Neural progenitor cell (in vitro differentiated cells): ENCODE data around the gene COASY. TPM values are rescaled to one million over a fixed set of nuclear protein-coding genes. Genes with fewer than 3 reads are reported as not detected.

Experiments used
- DNase-seq: peaks from one replicate; pipeline ENCODE4 v3.0.0-alpha.2; 2016; ENCODE audit warnings: low spot score
- H2AFZ ChIP-seq: fragments of 200-600 bp; sonication (generic); replicated peaks from 2 replicates; pipeline ENCODE4 v1.6.1; 2016; ENCODE audit warnings: antibody characterized with exemption
- H3F3A ChIP-seq: fragments of 200-600 bp; sonication (generic); 2 replicates; pipeline ENCODE4 v1.6.1; 2016; ENCODE audit warnings: antibody characterized with exemption, low read depth
- H3K27ac ChIP-seq: fragments of 200-600 bp; sonication (generic); 2 replicates; pipeline ENCODE4 v1.5.1; 2016; ENCODE audit warnings: mild to moderate bottlenecking
- H3K27me3 ChIP-seq: fragments of 200-600 bp; sonication (generic); 2 replicates; pipeline ENCODE4 v1.6.1; 2016; ENCODE audit warnings: mild to moderate bottlenecking, moderate library complexity
- H3K36me3 ChIP-seq: fragments of 200-600 bp; sonication (generic); 2 replicates; pipeline ENCODE4 v1.5.1; 2016
- H3K4me1 ChIP-seq: fragments of 200-600 bp; sonication (generic); 2 replicates; pipeline ENCODE4 v1.6.1; 2016; ENCODE audit warnings: mixed run types
- H3K4me2 ChIP-seq: fragments of 200-600 bp; sonication (generic); 2 replicates; pipeline ENCODE4 v1.6.1; 2016
- H3K4me3 ChIP-seq: fragments of 200-600 bp; sonication (generic); 2 replicates; pipeline ENCODE4 v1.5.1; 2016
- H3K79me2 ChIP-seq: fragments of 200-600 bp; sonication (generic); 2 replicates; pipeline ENCODE4 v1.6.1; 2016; ENCODE audit warnings: low read depth
- H3K9ac ChIP-seq: fragments of 200-600 bp; sonication (generic); 2 replicates; pipeline ENCODE4 v1.6.1; 2016
- H3K9me3 ChIP-seq: fragments of 200-600 bp; sonication (generic); 2 replicates; pipeline ENCODE4 v1.5.1; 2016; ENCODE audit warnings: low read depth
- H4K20me1 ChIP-seq: fragments of 200-600 bp; sonication (generic); 2 replicates; pipeline ENCODE4 v1.6.1; 2016; ENCODE audit warnings: low read depth
- H3K27ac Mint-ChIP-seq: 3 replicates; pipeline ENCODE4 v1.8.0; 2021; ENCODE audit warnings: mixed read lengths
- H3K27me3 Mint-ChIP-seq: 2 replicates; pipeline ENCODE4 v1.8.0; 2022; ENCODE audit warnings: low read depth, mild to moderate bottlenecking, inconsistent platforms, moderate library complexity, mixed read lengths; ENCODE audit not compliant: insufficient read depth
- H3K36me3 Mint-ChIP-seq: 3 replicates; pipeline ENCODE4 v1.8.0; 2021; ENCODE audit warnings: mixed read lengths
- H3K4me1 Mint-ChIP-seq: 3 replicates; pipeline ENCODE4 v1.8.0; 2021; ENCODE audit warnings: mixed read lengths
- H3K4me3 Mint-ChIP-seq: 3 replicates; pipeline ENCODE4 v1.8.0; 2021; ENCODE audit warnings: mild to moderate bottlenecking, moderate library complexity, mixed read lengths
- H3K9me3 Mint-ChIP-seq: 3 replicates; pipeline ENCODE4 v1.8.0; 2020; ENCODE audit warnings: mixed read lengths
- CTCF ChIP-seq: fragments of 200-600 bp; sonication (generic); IDR thresholded peaks from 2 replicates; pipeline ENCODE4 v1.5.1; 2017; ENCODE audit warnings: antibody characterized with exemption, mild to moderate bottlenecking
- EZH2 ChIP-seq: fragments of 200-600 bp; sonication (generic); IDR thresholded peaks from 2 replicates; pipeline ENCODE4 v1.6.1; 2017; ENCODE audit warnings: antibody characterized with exemption, mild to moderate bottlenecking, moderate library complexity
- EZH2phosphoT487 ChIP-seq: fragments of 200-600 bp; sonication (generic); IDR thresholded peaks from 2 replicates; pipeline ENCODE4 v1.6.1; 2017; ENCODE audit warnings: antibody characterized with exemption
- total RNA-seq: library from RNA; depleted of rRNA; stranded (reverse); fragments of >200 nt; gene quantifications from 2 replicates; pipeline ENCODE4 v1.2.3, GENCODE V29; 2015; ENCODE audit warnings: low replicate concordance

COASY gene
- total RNA-seq, 1 donor from 2014 or later, result 6.1 TPM

- H3F3A ChIP-seq, result peaks cover 35% of the 10 kb centered on the region
- no peaks in the 10 kb centered on the region for H3K9me3 Mint-ChIP-seq
- H3K79me2 ChIP-seq, result peaks cover 23% of the 10 kb centered on the region
Observed at GRCh38 chr17:42559075-42559474, 2.9 kb upstream of the COASY start.

GRCh38 chr17:42560246-42560645 lies 1.7 kb upstream of the COASY start:
- no peak overlapping the region for H3K4me3 ChIP-seq
- TF ChIP-seq EZH2 (no peak), EZH2phosphoT487 (no peak)
- peaks cover 20% of the 10 kb centered on the region for H3K79me2 ChIP-seq
- H3K27me3 Mint-ChIP-seq, result peaks cover 3% of the 10 kb centered on the region
- no peak overlapping the region for H2AFZ ChIP-seq
- H3K9me3 ChIP-seq, result no peaks in the 10 kb centered on the region
- no peak overlapping the region for H3K4me2 ChIP-seq
- H3K27ac Mint-ChIP-seq, result no peak overlapping the region
- no peaks in the 10 kb centered on the region for H3K36me3 Mint-ChIP-seq
- H3K4me1 ChIP-seq, result peaks cover 16% of the 10 kb centered on the region
- no peaks in the 10 kb centered on the region for H4K20me1 ChIP-seq
- peak overlapping the region; percentile 79 for H3K4me3 Mint-ChIP-seq
- no peak overlapping the region for H3K9ac ChIP-seq
- H3K4me1 Mint-ChIP-seq, result peaks cover 27% of the 10 kb centered on the region
- no peak for DNase-seq
- H3K9me3 Mint-ChIP-seq, result no peaks in the 10 kb centered on the region
- H3K27ac ChIP-seq, result no peak overlapping the region
- H3K36me3 ChIP-seq, result no peaks in the 10 kb centered on the region
- H3F3A ChIP-seq, result peaks cover 23% of the 10 kb centered on the region
- H3K27me3 ChIP-seq, result no peaks in the 10 kb centered on the region

More at GRCh38 chr17:42559075-42559474, 2.9 kb upstream of the COASY start:
- H3K4me3 ChIP-seq, result no peak overlapping the region
- H3K27me3 ChIP-seq, result no peaks in the 10 kb centered on the region
- H3K9me3 ChIP-seq, result no peaks in the 10 kb centered on the region
- no peaks in the 10 kb centered on the region for H3K36me3 ChIP-seq
- H3K4me1 ChIP-seq, result peaks cover 17% of the 10 kb centered on the region
- no peaks in the 10 kb centered on the region for H4K20me1 ChIP-seq
- no peak overlapping the region for H3K27ac Mint-ChIP-seq
- no peak overlapping the region for H3K27ac ChIP-seq
- H2AFZ ChIP-seq, result no peak overlapping the region
- no peaks in the 10 kb centered on the region for H3K36me3 Mint-ChIP-seq
- no peak for TF ChIP-seq EZH2
- no peak for TF ChIP-seq EZH2phosphoT487
- no peak for TF ChIP-seq CTCF
- DNase-seq, result no peak
- peaks cover 3% of the 10 kb centered on the region for H3K27me3 Mint-ChIP-seq
- H3K4me2 ChIP-seq, result no peak overlapping the region
- peaks cover 31% of the 10 kb centered on the region for H3K4me1 Mint-ChIP-seq
- no peak overlapping the region for H3K9ac ChIP-seq
- H3K4me3 Mint-ChIP-seq, result no peak overlapping the region

GRCh38 chr17:42562388-42563142 lies 617 bp downstream of the COASY start:
- DNase-seq, result peak; percentile 56
- Histone ChIP-seq H3K9me3 (no peaks in the 10 kb centered on the region), H3K4me1 (peaks cover 12% of the 10 kb centered on the region), H3K4me2 (peak overlapping the region; percentile 99), H2AFZ (peak overlapping the region; percentile 53), H3K36me3 (no peaks in the 10 kb centered on the region), H3K9ac (peak overlapping the region; percentile 90), H3K79me2 (peaks cover 26% of the 10 kb centered on the region), H3K27me3 (no peaks in the 10 kb centered on the region), H3K27ac (peak overlapping the region; percentile 31), H3K4me3 (peak overlapping the region; percentile 83), H4K20me1 (no peaks in the 10 kb centered on the region), H3F3A (peaks cover 30% of the 10 kb centered on the region)
- TF ChIP-seq EZH2phosphoT487 (no peak), CTCF (no peak)
- peak overlapping the region; percentile 92 for H3K4me3 Mint-ChIP-seq
- H3K4me1 Mint-ChIP-seq, result peaks cover 22% of the 10 kb centered on the region
- H3K27me3 Mint-ChIP-seq, result peaks cover 6% of the 10 kb centered on the region
- H3K36me3 Mint-ChIP-seq, result no peaks in the 10 kb centered on the region
- no peak overlapping the region for H3K27ac Mint-ChIP-seq
- no peaks in the 10 kb centered on the region for H3K9me3 Mint-ChIP-seq

GRCh38 chr17:42563143-42563509 lies 1.2 kb downstream of the COASY start:
- Histone ChIP-seq H4K20me1 (no peaks in the 10 kb centered on the region), H3F3A (peaks cover 32% of the 10 kb centered on the region), H3K27me3 (no peaks in the 10 kb centered on the region), H3K4me1 (peaks cover 12% of the 10 kb centered on the region), H3K4me3 (peak overlapping the region; percentile 83), H3K4me2 (peak overlapping the region; percentile 99), H3K27ac (no peak overlapping the region), H3K9me3 (no peaks in the 10 kb centered on the region), H3K79me2 (peaks cover 30% of the 10 kb centered on the region), H3K36me3 (no peaks in the 10 kb centered on the region), H2AFZ (no peak overlapping the region), H3K9ac (peak overlapping the region; percentile 90)
- DNase-seq, result no peak
- H3K4me1 Mint-ChIP-seq, result peaks cover 26% of the 10 kb centered on the region
- H3K9me3 Mint-ChIP-seq, result no peaks in the 10 kb centered on the region
- peak overlapping the region; percentile 92 for H3K4me3 Mint-ChIP-seq
- TF ChIP-seq EZH2, result no peak
- no peak for TF ChIP-seq CTCF
- no peak for TF ChIP-seq EZH2phosphoT487
- peaks cover 2% of the 10 kb centered on the region for H3K36me3 Mint-ChIP-seq
- H3K27ac Mint-ChIP-seq, result no peak overlapping the region
- H3K27me3 Mint-ChIP-seq, result peaks cover 6% of the 10 kb centered on the region
